Caco-2 (cell line): ENCODE results near the gene ANKDD1A. TPM values are rescaled to one million over a fixed set of nuclear protein-coding genes. Genes with fewer than 3 reads are reported as not detected.

Experiments
- BruUV-seq: library from RNA; stranded (reverse); fragments of 400-500 nt; replicated peaks from 2 replicates; lab custom pipeline; 2021; lab: Mats Ljungman, UMichigan
- CTCF ChIA-PET: fragments of 300-600 bp; sonication (Branson Sonifier 250); formaldehyde crosslinking; loops from one replicate; lab custom pipeline; 2022; ENCODE audit warnings: antibody characterized with exemption; lab: Charles Lee
- POLR2A ChIA-PET: fragments of 300-600 bp; sonication (Branson Sonifier 250); formaldehyde crosslinking; loops from one replicate; lab custom pipeline; 2022; ENCODE audit warnings: antibody characterized with exemption; lab: Charles Lee
- DNase-seq, 2 experiments: peaks; one replicate each; pipeline versions ENCODE4 v3.0.0 to v3.0.0-alpha.2; 2020 to 2022
- H3K27me3 ChIP-seq: replicated peaks from 2 replicates; pipeline ENCODE4 v1.6.0; 2011; ENCODE audit warnings: low read length; ENCODE audit not compliant: control insufficient read depth, insufficient read depth
- H3K36me3 ChIP-seq: 2 replicates; pipeline ENCODE4 v1.5.1; 2011; ENCODE audit warnings: low read length; ENCODE audit not compliant: control insufficient read depth, insufficient read depth
- H3K4me1 ChIP-seq: fragments of 250-450 bp; sonication (Bioruptor Pico); 2 replicates; pipeline ENCODE4 v1.5.1; 2020; ENCODE audit warnings: mild to moderate bottlenecking
- H3K4me3 ChIP-seq: 2 replicates; pipeline ENCODE4 v1.5.1; 2011; ENCODE audit warnings: low read depth, mild to moderate bottlenecking, control low read depth, low read length
- H3K9me3 ChIP-seq: fragments of 250-450 bp; sonication (Bioruptor Pico); 2 replicates; pipeline ENCODE4 v1.5.1; 2020; ENCODE audit warnings: mild to moderate bottlenecking, moderate library complexity
- H3K27ac Mint-ChIP-seq: one replicate; pipeline ENCODE4 v1.8.0; 2022; ENCODE audit warnings: mixed read lengths; ENCODE audit not compliant: unreplicated experiment
- H3K27me3 Mint-ChIP-seq: one replicate; pipeline ENCODE4 v1.8.0; 2022; ENCODE audit warnings: mixed read lengths; ENCODE audit not compliant: insufficient read depth, unreplicated experiment
- H3K36me3 Mint-ChIP-seq: one replicate; pipeline ENCODE4 v1.8.0; 2022; ENCODE audit warnings: mild to moderate bottlenecking, mixed read lengths; ENCODE audit not compliant: insufficient read depth, unreplicated experiment
- H3K4me1 Mint-ChIP-seq: one replicate; pipeline ENCODE4 v1.8.0; 2022; ENCODE audit warnings: low read depth, mixed read lengths; ENCODE audit not compliant: unreplicated experiment
- H3K4me3 Mint-ChIP-seq: one replicate; pipeline ENCODE4 v1.8.0; 2022; ENCODE audit warnings: mild to moderate bottlenecking, moderate library complexity, mixed read lengths; ENCODE audit not compliant: unreplicated experiment
- H3K9me3 Mint-ChIP-seq: one replicate; pipeline ENCODE4 v1.8.0; 2022; ENCODE audit warnings: mixed read lengths; ENCODE audit not compliant: unreplicated experiment
- intact Hi-C: fragments of 100-400 bp; cut with micrococcal nuclease; formaldehyde crosslinking; loops from one replicate; pipeline ENCODE4 v1.10.0; 2022; ENCODE audit not compliant: unreplicated experiment
- total RNA-seq: library from RNA; stranded (reverse); gene quantifications from 2 replicates; pipeline ENCODE4 v1.2.3, GENCODE V29; 2022
- TF ChIP-seq, protein P1 (sequence below), 2 experiments: fragments of 200-600 bp in 1 of 2; IDR thresholded peaks; 1 replicate in 1 of 2; 2 replicates in 1 of 2; pipeline versions ENCODE4 v1.5.1 to v1.8.0; 2011 to 2022; ENCODE audit warnings: antibody characterized with exemption in 1 of 2, control low read depth in 1 of 2, inconsistent platforms in 1 of 2, low read depth in 1 of 2, low read length in 1 of 2, mild to moderate bottlenecking in 1 of 2, moderate library complexity in 1 of 2; ENCODE audit not compliant: insufficient read depth in 1 of 2, severe bottlenecking in 1 of 2, unreplicated experiment in 1 of 2

The ANKDD1A gene
- total RNA-seq, 1 experiment from 2014 or later: 1.6 TPM

DNA sequence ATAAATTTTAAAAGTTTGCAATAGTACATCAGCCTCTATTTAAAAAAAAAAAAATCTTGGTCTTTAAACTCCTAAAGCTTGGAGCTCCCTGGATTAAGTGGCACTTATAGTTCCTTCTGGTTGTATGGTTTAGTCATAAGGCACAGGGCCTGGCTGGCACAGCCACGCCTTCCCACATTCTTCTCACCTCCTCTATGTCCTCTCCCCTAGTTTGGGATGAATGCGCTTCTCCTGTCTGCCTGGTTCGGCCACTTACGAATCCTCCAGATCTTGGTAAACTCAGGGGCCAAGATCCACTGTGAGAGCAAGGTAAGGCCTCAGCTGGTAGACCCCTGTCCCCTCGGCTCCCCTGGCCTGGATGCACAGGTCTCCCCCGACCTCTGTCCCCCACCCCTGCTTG, 10.0 kb downstream of the ANKDD1A start:
- no peak for DNase-seq
- Histone ChIP-seq H3K4me1 (no peaks in the 10 kb centered on the region), H3K36me3 (no peaks in the 10 kb centered on the region), H3K4me3 (no peak overlapping the region), H3K9me3 (no peaks in the 10 kb centered on the region), H3K27me3 (no peaks in the 10 kb centered on the region)
- ChIA-PET CTCF (no interaction called here), POLR2A (no interaction called here)
- Mint-ChIP-seq H3K4me3 (no peak overlapping the region), H3K27ac (no peak overlapping the region), H3K4me1 (no peaks in the 10 kb centered on the region), H3K9me3 (peaks cover 8% of the 10 kb centered on the region), H3K27me3 (no peaks in the 10 kb centered on the region), H3K36me3 (peaks cover 2% of the 10 kb centered on the region)
- intact Hi-C loops: no loop called here
- TF ChIP-seq, protein P1, sequence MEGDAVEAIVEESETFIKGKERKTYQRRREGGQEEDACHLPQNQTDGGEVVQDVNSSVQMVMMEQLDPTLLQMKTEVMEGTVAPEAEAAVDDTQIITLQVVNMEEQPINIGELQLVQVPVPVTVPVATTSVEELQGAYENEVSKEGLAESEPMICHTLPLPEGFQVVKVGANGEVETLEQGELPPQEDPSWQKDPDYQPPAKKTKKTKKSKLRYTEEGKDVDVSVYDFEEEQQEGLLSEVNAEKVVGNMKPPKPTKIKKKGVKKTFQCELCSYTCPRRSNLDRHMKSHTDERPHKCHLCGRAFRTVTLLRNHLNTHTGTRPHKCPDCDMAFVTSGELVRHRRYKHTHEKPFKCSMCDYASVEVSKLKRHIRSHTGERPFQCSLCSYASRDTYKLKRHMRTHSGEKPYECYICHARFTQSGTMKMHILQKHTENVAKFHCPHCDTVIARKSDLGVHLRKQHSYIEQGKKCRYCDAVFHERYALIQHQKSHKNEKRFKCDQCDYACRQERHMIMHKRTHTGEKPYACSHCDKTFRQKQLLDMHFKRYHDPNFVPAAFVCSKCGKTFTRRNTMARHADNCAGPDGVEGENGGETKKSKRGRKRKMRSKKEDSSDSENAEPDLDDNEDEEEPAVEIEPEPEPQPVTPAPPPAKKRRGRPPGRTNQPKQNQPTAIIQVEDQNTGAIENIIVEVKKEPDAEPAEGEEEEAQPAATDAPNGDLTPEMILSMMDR (IDR thresholded peaks at IDR 0.05; ENCODE audit: insufficient read depth in 1 of 2, low read depth in 1 of 2, low read length in 1 of 2, severe bottlenecking in 1 of 2, unreplicated experiment in 1 of 2): no peak
- no TSS peak for BruUV-seq

DNA sequence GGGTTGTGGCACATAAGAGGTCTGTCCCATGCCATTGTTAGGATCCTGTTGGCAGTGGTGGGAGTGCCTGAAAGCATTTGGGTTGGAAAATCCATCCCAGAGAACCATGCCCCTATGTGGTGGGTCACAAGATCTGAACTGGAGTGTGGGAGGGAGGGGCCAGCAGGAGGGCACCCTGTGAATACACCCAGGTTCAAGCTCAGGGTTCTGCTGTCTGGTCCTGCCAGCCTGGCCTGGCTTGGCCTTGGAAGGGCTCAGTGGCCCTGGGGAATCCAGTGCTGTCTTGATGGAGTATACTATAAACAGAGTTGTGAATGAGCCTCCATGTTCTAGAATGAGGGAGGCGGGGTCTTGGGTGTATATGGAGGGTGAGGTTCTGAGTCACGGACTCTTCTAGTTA, 11.8 kb downstream of the ANKDD1A start:
- ChIA-PET POLR2A (no interaction called here), CTCF (no interaction called here)
- H3K36me3 Mint-ChIP-seq: no peaks in the 10 kb centered on the region
- no peak for DNase-seq
- Histone ChIP-seq H3K4me1 (no peaks in the 10 kb centered on the region), H3K9me3 (no peaks in the 10 kb centered on the region), H3K4me3 (no peak overlapping the region), H3K27me3 (no peaks in the 10 kb centered on the region), H3K36me3 (no peaks in the 10 kb centered on the region)
- TF ChIP-seq, protein P1 (IDR thresholded peaks at IDR 0.05; ENCODE audit: insufficient read depth in 1 of 2, low read depth in 1 of 2, low read length in 1 of 2, severe bottlenecking in 1 of 2, unreplicated experiment in 1 of 2): no peak
- intact Hi-C loops: no loop called here
- H3K9me3 Mint-ChIP-seq: peaks cover 8% of the 10 kb centered on the region
- H3K27me3 Mint-ChIP-seq: no peaks in the 10 kb centered on the region
- no peak overlapping the region for H3K27ac Mint-ChIP-seq
- no peaks in the 10 kb centered on the region for H3K4me1 Mint-ChIP-seq
- BruUV-seq: no TSS peak
- H3K4me3 Mint-ChIP-seq: no peak overlapping the region

- Histone ChIP-seq H3K4me1 (no peaks in the 10 kb centered on the region), H3K4me3 (no peak overlapping the region), H3K27me3 (no peaks in the 10 kb centered on the region), H3K36me3 (no peaks in the 10 kb centered on the region), H3K9me3 (no peaks in the 10 kb centered on the region)
- Mint-ChIP-seq H3K4me3 (no peak overlapping the region), H3K36me3 (no peaks in the 10 kb centered on the region), H3K4me1 (no peaks in the 10 kb centered on the region), H3K27ac (no peak overlapping the region), H3K27me3 (no peaks in the 10 kb centered on the region), H3K9me3 (peaks cover 8% of the 10 kb centered on the region)
- no TSS peak for BruUV-seq
- no peak for DNase-seq
- intact Hi-C loops: no loop called here
- CTCF ChIA-PET: no interaction called here
- POLR2A ChIA-PET: no interaction called here
- TF ChIP-seq, protein P1 (IDR thresholded peaks at IDR 0.05; ENCODE audit: insufficient read depth in 1 of 2, low read depth in 1 of 2, low read length in 1 of 2, severe bottlenecking in 1 of 2, unreplicated experiment in 1 of 2): no peak
Observed at GRCh38 chr15:64925335-64926330, 13.9 kb downstream of the ANKDD1A start.
